Endothelial cell of umbilical vein (primary cell): ENCODE results near the gene CSMD2. TPM values are rescaled to one million over a fixed set of nuclear protein-coding genes. Genes with fewer than 3 reads are reported as not detected.

Source experiments
- BruUV-seq: library from RNA; stranded (reverse); fragments of 400-500 nt; replicated peaks from 2 replicates; lab custom pipeline; 2021; lab: Mats Ljungman, UMichigan
- CTCF ChIA-PET: fragments of 300-600, 350-600 bp; sonication (Branson Sonifier 250); formaldehyde crosslinking; loops from one replicate; lab custom pipeline; 2021; ENCODE audit warnings: antibody characterized with exemption, inconsistent platforms; lab: Charles Lee
- POLR2A ChIA-PET: fragments of 300-600, 350-600 bp; sonication (Branson Sonifier 250); formaldehyde crosslinking; loops from one replicate; lab custom pipeline; 2021; ENCODE audit warnings: antibody characterized with exemption, inconsistent platforms; lab: Charles Lee
- DNase-seq: peaks from one replicate; pipeline ENCODE4 v3.0.0-alpha.2; 2011; ENCODE audit warnings: low read depth, low spot score
- FAIRE-seq: peaks from 2 replicates; lab custom pipeline; 2011; peaks lifted over from hg19 to GRCh38; lab: Jason Lieb, UNC
- H2AFZ ChIP-seq: 2 replicates; pipeline ENCODE4 v1.6.0; 2012; ENCODE audit warnings: low read depth, low read length, control low read depth, inconsistent platforms
- H3K27ac ChIP-seq: 2 replicates; pipeline ENCODE4 v1.5.1; 2011; ENCODE audit warnings: low read depth, mild to moderate bottlenecking, control low read depth, low read length, moderate library complexity; ENCODE audit not compliant: insufficient read depth
- H3K27me3 ChIP-seq, 2 experiments: 2 replicates each; pipeline versions ENCODE4 v1.6.0 to v1.6.1; 2011; ENCODE audit warnings: low read length in 2 of 2, mixed read lengths in 1 of 2; ENCODE audit not compliant: control insufficient read depth in 2 of 2, insufficient read depth in 2 of 2
- H3K36me3 ChIP-seq, 2 experiments: 2 replicates in 1 of 2; 3 replicates in 1 of 2; pipeline ENCODE4 v1.5.1; 2011; ENCODE audit warnings: low read length in 2 of 2, mild to moderate bottlenecking in 1 of 2, moderate library complexity in 1 of 2; ENCODE audit not compliant: control insufficient read depth in 2 of 2, insufficient read depth in 2 of 2; ENCODE audit errors: extremely low read depth in 1 of 2
- H3K4me1 ChIP-seq: 3 replicates; pipeline ENCODE4 v1.5.1; 2011; ENCODE audit warnings: mild to moderate bottlenecking, low read length; ENCODE audit not compliant: control insufficient read depth, insufficient read depth; ENCODE audit errors: extremely low read depth
- H3K4me2 ChIP-seq: 2 replicates; pipeline ENCODE4 v1.6.1; 2011; ENCODE audit warnings: low read length, control low read depth, mixed read lengths; ENCODE audit not compliant: insufficient read depth
- H3K4me3 ChIP-seq, 3 experiments: fragments of 200-600 bp in 1 of 3; sonication (generic), shearing (Covaris generic) in 1 of 3; replicated peaks in 1 of 3; 2 replicates each; pipeline ENCODE4 v1.5.1; 2011 to 2016; ENCODE audit warnings: control low read depth in 3 of 3, low read length in 3 of 3, mild to moderate bottlenecking in 2 of 3, inconsistent platforms in 1 of 3, low read depth in 1 of 3, moderate library complexity in 1 of 3; ENCODE audit not compliant: insufficient read depth in 1 of 3
- H3K79me2 ChIP-seq: 2 replicates; pipeline ENCODE4 v1.6.0; 2012; ENCODE audit warnings: low read length, inconsistent platforms; ENCODE audit not compliant: control insufficient read depth, insufficient read depth
- H3K9ac ChIP-seq: replicated peaks from 2 replicates; pipeline ENCODE3; 2011; ENCODE audit warnings: low read length, control low read depth; ENCODE audit not compliant: insufficient read depth; ENCODE audit errors: extremely low read depth
- H3K9me1 ChIP-seq: replicated peaks from 3 replicates; pipeline ENCODE4 v1.6.0; 2011; ENCODE audit warnings: mild to moderate bottlenecking, low read length; ENCODE audit not compliant: control insufficient read depth, insufficient read depth; ENCODE audit errors: extremely low read depth
- H3K9me3 ChIP-seq: replicated peaks from 2 replicates; pipeline ENCODE4 v1.5.1; 2012; ENCODE audit warnings: low read length, inconsistent platforms; ENCODE audit not compliant: control insufficient read depth, insufficient read depth
- H4K20me1 ChIP-seq: replicated peaks from 2 replicates; pipeline ENCODE3; 2011; ENCODE audit warnings: mild to moderate bottlenecking, low read length; ENCODE audit not compliant: control insufficient read depth, insufficient read depth; ENCODE audit errors: extremely low read depth
- CTCF ChIP-seq, 2 donors: IDR thresholded peaks; 1 replicate in 1 of 2; 2 replicates in 1 of 2; pipeline ENCODE4 v1.5.1; 2011; ENCODE audit warnings: low read length in 2 of 2, mild to moderate bottlenecking in 2 of 2, moderate library complexity in 2 of 2, control low read depth in 1 of 2, inconsistent platforms in 1 of 2, low read depth in 1 of 2; ENCODE audit not compliant: insufficient read depth in 1 of 2; ENCODE audit errors: extremely low read depth in 1 of 2
- EZH2 ChIP-seq: IDR thresholded peaks from 2 replicates; pipeline ENCODE4 v1.6.1; 2012; ENCODE audit warnings: borderline replicate concordance, low read depth, mild to moderate bottlenecking, moderate library complexity, low read length, inconsistent platforms; ENCODE audit not compliant: severe bottlenecking
- FOS ChIP-seq: IDR thresholded peaks from 2 replicates; pipeline ENCODE4 v1.6.1; 2011; ENCODE audit warnings: mild to moderate bottlenecking, low read length, moderate library complexity, borderline replicate concordance; ENCODE audit not compliant: insufficient read depth
- GATA2 ChIP-seq: IDR thresholded peaks from 2 replicates; pipeline ENCODE4 v1.7.0; 2011; ENCODE audit warnings: low read depth, mild to moderate bottlenecking, moderate library complexity, mixed read lengths, low read length; ENCODE audit not compliant: insufficient read length, insufficient read depth
- JUN ChIP-seq: IDR thresholded peaks from 2 replicates; pipeline ENCODE4 v1.6.1; 2011; ENCODE audit warnings: borderline replicate concordance, low read depth; ENCODE audit not compliant: insufficient read length, insufficient read depth
- MAX ChIP-seq: IDR thresholded peaks from 2 replicates; pipeline ENCODE4 v1.6.1; 2011; ENCODE audit not compliant: insufficient read depth, insufficient read length
- MYC ChIP-seq: IDR thresholded peaks from one replicate; pipeline ENCODE4 v1.6.1; 2011; ENCODE audit warnings: mild to moderate bottlenecking, low read depth, low read length
- POLR2A ChIP-seq: IDR thresholded peaks from 2 replicates; pipeline ENCODE4 v1.6.1; 2012; ENCODE audit warnings: low read depth, mild to moderate bottlenecking, control low read depth, low read length
- POLR2AphosphoS5 ChIP-seq: IDR thresholded peaks from 2 replicates; pipeline ENCODE4 v1.6.1; 2012; ENCODE audit warnings: low read depth, mild to moderate bottlenecking, control low read depth, low read length, moderate library complexity; ENCODE audit not compliant: insufficient read depth
- dilution Hi-C: fragments of 300-500 bp; cut with MboI; formaldehyde crosslinking; loops from one replicate; pipeline ENCODE4 v1.15.0; 2019; ENCODE audit warnings: low sequenced_read_pairs; ENCODE audit not compliant: extremely low pct_ligation_motif_present
- intact Hi-C: fragments of 100-400 bp; cut with micrococcal nuclease; formaldehyde crosslinking; loops from one replicate; pipeline ENCODE4 v1.10.0; 2022
- polyA plus RNA-seq, 4 experiments: library from polyadenylated mRNA; depleted of rRNA in 3 of 4; stranded (reverse) in 3 of 4; unstranded in 1 of 4; fragments of >200 nt; gene quantifications; 2 replicates each; pipeline versions ENCODE4 v1.2.1 to v1.2.3, GENCODE V29; 2011 to 2012; ENCODE audit warnings: missing spikeins in 1 of 4
- total RNA-seq: library from RNA; stranded (reverse); gene quantifications from 2 replicates; pipeline ENCODE4 v1.2.3, GENCODE V29; 2021

Gene CSMD2
- total and polyA plus RNA-seq, 2 donors (not counting 3 experiments of a cell fraction or from before 2014, with no cell fraction given), result under 0.01 TPM; not detected in 1

- H3K27ac ChIP-seq, result no peak overlapping the region
- dilution Hi-C loops (no loop called here), intact Hi-C loops (no loop called here)
- H3K4me1 ChIP-seq, result no peaks in the 10 kb centered on the region
- H2AFZ ChIP-seq, result no peak overlapping the region
- H3K4me3 ChIP-seq, result no peak overlapping the region
- no peak for FAIRE-seq
- DNase-seq, result no peak
- no peaks in the 10 kb centered on the region for H3K79me2 ChIP-seq
- no peaks in the 10 kb centered on the region for H3K36me3 ChIP-seq
- no peak overlapping the region for H3K4me2 ChIP-seq
- no peak overlapping the region for H3K9ac ChIP-seq
- CTCF ChIA-PET, result no interaction called here
- BruUV-seq, result no TSS peak
- no peak for TF ChIP-seq MAX
- POLR2A ChIA-PET, result no interaction called here
- H4K20me1 ChIP-seq, result no peaks in the 10 kb centered on the region
- no peaks in the 10 kb centered on the region for H3K9me1 ChIP-seq
- H3K27me3 ChIP-seq, result no peaks in the 10 kb centered on the region
- H3K9me3 ChIP-seq, result peaks cover 4% of the 10 kb centered on the region
Measured at GRCh38 chr1:33928251-33928650, 236.8 kb downstream of the CSMD2 start.

- Histone ChIP-seq H3K4me1 (no peaks in the 10 kb centered on the region), H2AFZ (no peak overlapping the region), H3K36me3 (no peaks in the 10 kb centered on the region), H3K9ac (no peak overlapping the region), H3K27ac (no peak overlapping the region), H3K27me3 (no peaks in the 10 kb centered on the region), H3K9me1 (no peaks in the 10 kb centered on the region), H3K4me2 (no peak overlapping the region), H3K4me3 (no peak overlapping the region), H3K79me2 (no peaks in the 10 kb centered on the region), H4K20me1 (no peaks in the 10 kb centered on the region), H3K9me3 (peaks cover 4% of the 10 kb centered on the region)
- DNase-seq (no peak), FAIRE-seq (no peak)
- BruUV-seq, result no TSS peak
- dilution Hi-C loops, result no loop called here
- TF ChIP-seq FOS, result no peak
- TF ChIP-seq POLR2AphosphoS5, result no peak
- no peak for TF ChIP-seq POLR2A
- TF ChIP-seq JUN, result no peak
- TF ChIP-seq MAX, result no peak
- no peak for TF ChIP-seq GATA2
- TF ChIP-seq CTCF (IDR thresholded peaks at IDR 0.05; ENCODE audit: extremely low read depth in 1 of 2, insufficient read depth in 1 of 2, low read depth in 1 of 2, low read length in 2 of 2), result no peak
- no peak for TF ChIP-seq EZH2
- TF ChIP-seq MYC, result no peak
- intact Hi-C loops, result no loop called here
- ChIA-PET CTCF (no interaction called here), POLR2A (no interaction called here)
Measured at GRCh38 chr1:33927721-33928120, 237.3 kb downstream of the CSMD2 start.
